Activated CD4-positive, alpha-beta T cell treated with anti-CD3 and anti-CD28 coated beads, Interleukin-2, amount 10 ng/mL, durations not matched to agents 24 days and 14 days (primary cell): Measurements from ENCODE around the gene KLHL9. TPM values are rescaled to one million over a fixed set of nuclear protein-coding genes. Genes with fewer than 3 reads are reported as not detected.
"Not testable (repeated sequence)": the region's sequence is repeated elsewhere in the genome, so short reads cannot be mapped to it uniquely, and the experiment has no call there.

ENCODE experiments used
- DNase-seq: peaks from one replicate; pipeline ENCODE4 v3.0.0; 2022
- H3K27ac Mint-ChIP-seq: one replicate; pipeline ENCODE4 v1.8.0; 2022; ENCODE audit warnings: mild to moderate bottlenecking, mixed read lengths
- H3K27me3 Mint-ChIP-seq: one replicate; pipeline ENCODE4 v1.8.0; 2022; ENCODE audit warnings: mixed read lengths
- H3K36me3 Mint-ChIP-seq: one replicate; pipeline ENCODE4 v1.8.0; 2022; ENCODE audit warnings: low read depth, mild to moderate bottlenecking, mixed read lengths
- H3K4me1 Mint-ChIP-seq: one replicate; pipeline ENCODE4 v1.8.0; 2021; ENCODE audit warnings: mixed read lengths
- H3K4me3 Mint-ChIP-seq: one replicate; pipeline ENCODE4 v1.8.0; 2022; ENCODE audit warnings: mild to moderate bottlenecking, moderate library complexity, mixed read lengths
- H3K9me3 Mint-ChIP-seq: one replicate; pipeline ENCODE4 v1.8.0; 2021; ENCODE audit warnings: mixed read lengths
- intact Hi-C: fragments of 100-400 bp; cut with micrococcal nuclease; formaldehyde crosslinking; loops from one replicate; pipeline ENCODE4 v1.15.1; 2023
- total RNA-seq: library from RNA; stranded (reverse); gene quantifications from 2 replicates; pipeline ENCODE4 v1.2.3, GENCODE V29; 2022

KLHL9 gene
- total RNA-seq = 14.8 and 15.0 TPM in 2 replicates

GRCh38 chr9:21334701-21335632 is at the start of gene KLHL9:
Gene KLHL9, minus strand, starts transcription at chr9:21335404. Its CDS starts 545 bp downstream, at chr9:21334859.
- Mint-ChIP-seq H3K27me3 (peaks cover 15% of the 10 kb centered on the region), H3K9me3 (no peaks in the 10 kb centered on the region), H3K4me3 (peak within 1 kb of the TSS; percentile 92), H3K27ac (peak within 1 kb of the TSS; percentile 90), H3K4me1 (peaks cover 33% of the 10 kb centered on the region), H3K36me3 (peaks cover 36% of the 10 kb centered on the region)
- intact Hi-C loops = loop anchor here (1.0 to 10.0 kb wide), 6 partner anchors 9 to 467 kb away; partner anchors contain the start of genes HACD4 and MTAP
- DNase-seq = peak; percentile 94

- no peaks in the 10 kb centered on the region for H3K9me3 Mint-ChIP-seq
- no peak overlapping the region for H3K4me3 Mint-ChIP-seq
- intact Hi-C loops = no loop called here
- peaks cover 56% of the 10 kb centered on the region for H3K27me3 Mint-ChIP-seq
- no peak overlapping the region for H3K27ac Mint-ChIP-seq
- H3K4me1 Mint-ChIP-seq = peaks cover 11% of the 10 kb centered on the region
- H3K36me3 Mint-ChIP-seq = no peaks in the 10 kb centered on the region
- DNase-seq = no peak
Measured at GRCh38 chr9:21383627-21384026, 48.4 kb upstream of the KLHL9 start.

GRCh38 chr9:21381448-21382339 is 46.5 kb upstream of the KLHL9 start:
- Mint-ChIP-seq H3K27me3 (peaks cover 51% of the 10 kb centered on the region), H3K27ac (no peak overlapping the region), H3K4me3 (no peak overlapping the region), H3K4me1 (peaks cover 11% of the 10 kb centered on the region), H3K36me3 (no peaks in the 10 kb centered on the region), H3K9me3 (no peaks in the 10 kb centered on the region)
- intact Hi-C loops = loop anchor here (1.0 kb wide), 3 partner anchors 24 to 380 kb away; partner anchors contain the start of gene KLHL9
- DNase-seq = peak; percentile 74

GRCh38 chr9:21371467-21371866 is 36.3 kb upstream of the KLHL9 start:
- DNase-seq, H3K9me3 Mint-ChIP-seq, H3K4me1 Mint-ChIP-seq, H3K36me3 Mint-ChIP-seq, intact Hi-C loops, H3K27ac Mint-ChIP-seq, H3K4me3 Mint-ChIP-seq: not testable (repeated sequence)
- peaks cover 43% of the 10 kb centered on the region for H3K27me3 Mint-ChIP-seq

- DNase-seq = no peak
- intact Hi-C loops = no loop called here
- Mint-ChIP-seq H3K9me3 (no peaks in the 10 kb centered on the region), H3K4me3 (no peak within 1 kb of the TSS), H3K4me1 (no peaks in the 10 kb centered on the region), H3K36me3 (no peaks in the 10 kb centered on the region), H3K27me3 (peaks cover 60% of the 10 kb centered on the region), H3K27ac (no peak within 1 kb of the TSS)
Measured at GRCh38 chr9:21367957-21368356, 32.8 kb upstream of the KLHL9 start, which contains the start of gene IFNA13. Gene IFNA13, minus strand, starts transcription at chr9:21368057. Its CDS starts 47 bp downstream, at chr9:21368010.

- H3K9me3 Mint-ChIP-seq, H3K4me3 Mint-ChIP-seq, H3K27ac Mint-ChIP-seq, DNase-seq, intact Hi-C loops, H3K4me1 Mint-ChIP-seq, H3K36me3 Mint-ChIP-seq: not testable (repeated sequence)
- H3K27me3 Mint-ChIP-seq = peaks cover 63% of the 10 kb centered on the region
Measured at GRCh38 chr9:21367169-21367568, 32.0 kb upstream of the KLHL9 start.

- peaks cover 11% of the 10 kb centered on the region for H3K4me1 Mint-ChIP-seq
- H3K4me3 Mint-ChIP-seq = no peak overlapping the region
- no peaks in the 10 kb centered on the region for H3K9me3 Mint-ChIP-seq
- DNase-seq = no peak
- H3K36me3 Mint-ChIP-seq = no peaks in the 10 kb centered on the region
- peaks cover 59% of the 10 kb centered on the region for H3K27me3 Mint-ChIP-seq
- H3K27ac Mint-ChIP-seq = no peak overlapping the region
- intact Hi-C loops = no loop called here
Measured at GRCh38 chr9:21362287-21362686, 27.1 kb upstream of the KLHL9 start.

- DNase-seq = peak; percentile 77
- H3K36me3 Mint-ChIP-seq = peaks cover 4% of the 10 kb centered on the region
- peak overlapping the region; percentile 83 for H3K27ac Mint-ChIP-seq
- peak overlapping the region; percentile 58 for H3K4me3 Mint-ChIP-seq
- intact Hi-C loops = loop anchor here (1.0 to 10.0 kb wide), 7 partner anchors 22 to 725 kb away; partner anchors contain the start of gene KLHL9
- peaks cover 14% of the 10 kb centered on the region for H3K4me1 Mint-ChIP-seq
- peaks cover 50% of the 10 kb centered on the region for H3K27me3 Mint-ChIP-seq
- H3K9me3 Mint-ChIP-seq = peaks cover 14% of the 10 kb centered on the region
Measured at GRCh38 chr9:21357479-21358460, 22.6 kb upstream of the KLHL9 start.

- H3K27ac Mint-ChIP-seq = no peak within 1 kb of the TSS
- H3K9me3 Mint-ChIP-seq = peaks cover 16% of the 10 kb centered on the region
- no peak for DNase-seq
- no peak within 1 kb of the TSS for H3K4me3 Mint-ChIP-seq
- peaks cover 69% of the 10 kb centered on the region for H3K27me3 Mint-ChIP-seq
- H3K4me1 Mint-ChIP-seq = no peaks in the 10 kb centered on the region
- intact Hi-C loops = loop anchor here (10.0 kb wide), 2 partner anchors 244 to 704 kb away; no protein-coding TSS in a partner anchor
- peaks cover 4% of the 10 kb centered on the region for H3K36me3 Mint-ChIP-seq
Measured at GRCh38 chr9:21350787-21351186, 15.6 kb upstream of the KLHL9 start, which contains the start of gene IFNA6. Gene IFNA6, minus strand, starts transcription at chr9:21350887. Its CDS starts 0 bp downstream, at chr9:21350887.

GRCh38 chr9:21348430-21348970 is 13.3 kb upstream of the KLHL9 start:
- intact Hi-C loops = no loop called here
- DNase-seq = no peak
- H3K9me3 Mint-ChIP-seq = peaks cover 11% of the 10 kb centered on the region
- H3K27me3 Mint-ChIP-seq = peaks cover 67% of the 10 kb centered on the region
- no peak overlapping the region for H3K4me3 Mint-ChIP-seq
- no peaks in the 10 kb centered on the region for H3K4me1 Mint-ChIP-seq
- no peaks in the 10 kb centered on the region for H3K36me3 Mint-ChIP-seq
- H3K27ac Mint-ChIP-seq = no peak overlapping the region

GRCh38 chr9:21340735-21341134 is 5.5 kb upstream of the KLHL9 start:
- peak; percentile 14 for DNase-seq
- Mint-ChIP-seq H3K9me3 (peaks cover 10% of the 10 kb centered on the region), H3K4me3 (no peak overlapping the region), H3K27me3 (peaks cover 56% of the 10 kb centered on the region), H3K27ac (no peak overlapping the region), H3K36me3 (no peaks in the 10 kb centered on the region), H3K4me1 (peaks cover 5% of the 10 kb centered on the region)
- intact Hi-C loops = no loop called here

GRCh38 chr9:21336457-21336856 is 1.3 kb upstream of the KLHL9 start:
- Mint-ChIP-seq H3K27me3 (peaks cover 20% of the 10 kb centered on the region), H3K4me1 (peaks cover 26% of the 10 kb centered on the region), H3K36me3 (peaks cover 27% of the 10 kb centered on the region), H3K4me3 (peak overlapping the region; percentile 41), H3K27ac (no peak overlapping the region), H3K9me3 (no peaks in the 10 kb centered on the region)
- intact Hi-C loops = loop anchor here (5.0 to 10.0 kb wide), 2 partner anchors 218 to 466 kb away; partner anchors contain the start of gene MTAP
- no peak for DNase-seq
